AG09319 (cell line): ENCODE data around the gene PLD5.

Source experiments
- DNase-seq: peaks from one replicate; pipeline ENCODE4 v3.0.0-alpha.2; 2010; ENCODE audit warnings: low read depth; ENCODE audit errors: extremely low read depth
- CTCF ChIP-seq: IDR thresholded peaks from 2 replicates; pipeline ENCODE4 v1.5.1; 2011; ENCODE audit warnings: low read depth, mild to moderate bottlenecking, inconsistent platforms, low read length, moderate library complexity

Gene PLD5

GRCh38 chr1:242546849-242547729 lies 22.6 kb upstream of the PLD5 start:
- no peak for DNase-seq
- TF ChIP-seq CTCF = no peak

GRCh38 chr1:242546441-242546840 lies 21.9 kb upstream of the PLD5 start:
- no peak for DNase-seq
- no peak for TF ChIP-seq CTCF

GRCh38 chr1:242544071-242544470 lies 19.6 kb upstream of the PLD5 start:
- no peak for DNase-seq
- TF ChIP-seq CTCF = no peak

- no peak for TF ChIP-seq CTCF
- DNase-seq = no peak
These were observed 17.8 kb upstream of the PLD5 start for GRCh38 chr1:242542271-242542670.

- TF ChIP-seq CTCF = no peak
- DNase-seq = no peak
These were observed 11.5 kb upstream of the PLD5 start for GRCh38 chr1:242535986-242536385.

- no peak for TF ChIP-seq CTCF
- no peak for DNase-seq
These were observed 10.3 kb upstream of the PLD5 start for GRCh38 chr1:242534753-242535152.

- DNase-seq = no peak
These were observed 6.3 kb upstream of the PLD5 start for GRCh38 chr1:242530761-242531160.

More at GRCh38 chr1:242530761-242531160, 6.3 kb upstream of the PLD5 start:
- TF ChIP-seq CTCF = no peak
